ENCODE measurements around the gene WNT3. TPM values are rescaled to one million over a fixed set of nuclear protein-coding genes. Genes with fewer than 3 reads are reported as not detected.

The WNT3 gene
- total and polyA plus RNA-seq, 10 of the 15 experiments (the other 5 are each of a cell fraction or from before 2014, with no cell fraction given): 0.01 to 0.03 TPM; not detected in 8

GRCh38 chr17:46745376-46745775 is 73.1 kb downstream of the WNT3 start:
- TF ChIP-seq ZNF207 (IDR thresholded peaks at IDR 0.05; ENCODE audit: borderline replicate concordance): no peak
- no peak for TF ChIP-seq TAF1 (IDR thresholded peaks at IDR 0.05; ENCODE audit: borderline replicate concordance, low read depth, low read length)
- no peak for TF ChIP-seq NFYB (IDR thresholded peaks at IDR 0.05; ENCODE audit: insufficient read depth, low read depth, low read length)
- TF ChIP-seq, protein P1, sequence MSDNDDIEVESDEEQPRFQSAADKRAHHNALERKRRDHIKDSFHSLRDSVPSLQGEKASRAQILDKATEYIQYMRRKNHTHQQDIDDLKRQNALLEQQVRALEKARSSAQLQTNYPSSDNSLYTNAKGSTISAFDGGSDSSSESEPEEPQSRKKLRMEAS (IDR thresholded peaks at IDR 0.05; ENCODE audit: low read depth, low read length): no peak
- no peak for TF ChIP-seq ZBTB33 (IDR thresholded peaks at IDR 0.05)
- TF ChIP-seq, protein P2, sequence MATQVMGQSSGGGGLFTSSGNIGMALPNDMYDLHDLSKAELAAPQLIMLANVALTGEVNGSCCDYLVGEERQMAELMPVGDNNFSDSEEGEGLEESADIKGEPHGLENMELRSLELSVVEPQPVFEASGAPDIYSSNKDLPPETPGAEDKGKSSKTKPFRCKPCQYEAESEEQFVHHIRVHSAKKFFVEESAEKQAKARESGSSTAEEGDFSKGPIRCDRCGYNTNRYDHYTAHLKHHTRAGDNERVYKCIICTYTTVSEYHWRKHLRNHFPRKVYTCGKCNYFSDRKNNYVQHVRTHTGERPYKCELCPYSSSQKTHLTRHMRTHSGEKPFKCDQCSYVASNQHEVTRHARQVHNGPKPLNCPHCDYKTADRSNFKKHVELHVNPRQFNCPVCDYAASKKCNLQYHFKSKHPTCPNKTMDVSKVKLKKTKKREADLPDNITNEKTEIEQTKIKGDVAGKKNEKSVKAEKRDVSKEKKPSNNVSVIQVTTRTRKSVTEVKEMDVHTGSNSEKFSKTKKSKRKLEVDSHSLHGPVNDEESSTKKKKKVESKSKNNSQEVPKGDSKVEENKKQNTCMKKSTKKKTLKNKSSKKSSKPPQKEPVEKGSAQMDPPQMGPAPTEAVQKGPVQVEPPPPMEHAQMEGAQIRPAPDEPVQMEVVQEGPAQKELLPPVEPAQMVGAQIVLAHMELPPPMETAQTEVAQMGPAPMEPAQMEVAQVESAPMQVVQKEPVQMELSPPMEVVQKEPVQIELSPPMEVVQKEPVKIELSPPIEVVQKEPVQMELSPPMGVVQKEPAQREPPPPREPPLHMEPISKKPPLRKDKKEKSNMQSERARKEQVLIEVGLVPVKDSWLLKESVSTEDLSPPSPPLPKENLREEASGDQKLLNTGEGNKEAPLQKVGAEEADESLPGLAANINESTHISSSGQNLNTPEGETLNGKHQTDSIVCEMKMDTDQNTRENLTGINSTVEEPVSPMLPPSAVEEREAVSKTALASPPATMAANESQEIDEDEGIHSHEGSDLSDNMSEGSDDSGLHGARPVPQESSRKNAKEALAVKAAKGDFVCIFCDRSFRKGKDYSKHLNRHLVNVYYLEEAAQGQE (IDR thresholded peaks at IDR 0.05; ENCODE audit: low read depth, low read length): no peak
- ChIA-PET POLR2A (no interaction called here), RAD21 (ENCODE audit: unreplicated experiment) (no interaction called here), CTCF (no interaction called here), SMC1A (ENCODE audit: uncharacterized antibody, unreplicated experiment) (interaction anchor here (0.8 to 1.4 kb wide), 2 partner anchors 10 to 27 kb away, joined by 3 to 5 read pairs; no protein-coding TSS in a partner anchor)
- 98% methylated on average over 3 of the region's 3 CpGs for WGBS (ENCODE audit: insufficient coverage, insufficient replicate concordance, low lambda C conversion rate, missing lambda C conversion rate)
- intact Hi-C loops (cut with micrococcal nuclease; ENCODE audit: unreplicated experiment) (no loop called here), in situ Hi-C loops (cut with MboI) (no loop called here)
- Histone ChIP-seq H3K4me1 (ENCODE audit: control insufficient read depth, insufficient read depth, low read length) (no peaks in the 10 kb centered on the region), H3K9ac (ENCODE audit: control insufficient read depth, insufficient read depth, low read length) (no peak overlapping the region), H3K27me3 (replicated peaks in 1 of 2; ENCODE audit: control insufficient read depth in 2 of 2, insufficient read depth in 2 of 2, low read length in 1 of 2) (no peaks in the 10 kb centered on the region), H2AFZ (ENCODE audit: control insufficient read depth, low read depth, low read length) (no peak overlapping the region), H4K20me1 (ENCODE audit: control insufficient read depth, insufficient read depth) (no peaks in the 10 kb centered on the region), H3K4me2 (ENCODE audit: control insufficient read depth, insufficient read depth) (no peak overlapping the region), H3K4me3 (no peak overlapping the region), H3K79me2 (ENCODE audit: control insufficient read depth, insufficient read depth, low read length) (no peaks in the 10 kb centered on the region), H3K27ac (ENCODE audit: control insufficient read depth, insufficient read depth) (no peak overlapping the region), H3K9me3 (replicated peaks; ENCODE audit: control insufficient read depth, insufficient read depth, low read length) (no peaks in the 10 kb centered on the region), H3K36me3 (ENCODE audit: control insufficient read depth in 2 of 2, insufficient read depth in 2 of 2, low read length in 1 of 2) (no peaks in the 10 kb centered on the region)
- FAIRE-seq (no peak), ATAC-seq (no peak), DNase-seq (ENCODE audit: low read depth, low spot score) (no peak)
- no TSS peak for BruUV-seq (replicated peaks)

Data from GM12878 (cell line).